CD4-positive, alpha-beta T cell treated with Interferon gamma for 1 hour (primary cell): ENCODE measurements around the gene ANXA4.
"Not testable (repeated sequence)": the region's sequence is repeated elsewhere in the genome, so short reads cannot be mapped to it uniquely, and the experiment has no call there.

Source experiments
- DNase-seq: peaks from one replicate; pipeline ENCODE4 v3.0.0-alpha.2; 2020

ANXA4 gene

DNA sequence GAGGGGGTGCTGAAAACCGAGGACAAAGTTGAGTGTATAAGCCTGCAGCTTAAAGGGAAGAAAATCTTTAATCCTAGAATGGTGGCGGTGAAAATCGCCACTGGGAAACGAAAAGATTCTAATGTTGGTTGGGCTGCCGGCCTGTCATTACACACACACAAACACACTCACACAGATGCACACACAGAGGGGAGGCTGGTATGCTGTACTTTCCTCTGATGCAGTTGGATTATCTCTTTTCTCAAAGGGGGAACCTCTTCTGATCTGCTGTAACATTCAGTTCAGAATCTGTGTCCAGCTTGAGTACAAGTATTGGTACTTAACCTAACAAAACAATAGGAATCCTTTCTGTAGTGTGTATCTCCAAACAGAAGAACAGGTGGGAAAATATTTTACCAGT is 39.0 kb downstream of the ANXA4 start:
- no peak for DNase-seq

DNA sequence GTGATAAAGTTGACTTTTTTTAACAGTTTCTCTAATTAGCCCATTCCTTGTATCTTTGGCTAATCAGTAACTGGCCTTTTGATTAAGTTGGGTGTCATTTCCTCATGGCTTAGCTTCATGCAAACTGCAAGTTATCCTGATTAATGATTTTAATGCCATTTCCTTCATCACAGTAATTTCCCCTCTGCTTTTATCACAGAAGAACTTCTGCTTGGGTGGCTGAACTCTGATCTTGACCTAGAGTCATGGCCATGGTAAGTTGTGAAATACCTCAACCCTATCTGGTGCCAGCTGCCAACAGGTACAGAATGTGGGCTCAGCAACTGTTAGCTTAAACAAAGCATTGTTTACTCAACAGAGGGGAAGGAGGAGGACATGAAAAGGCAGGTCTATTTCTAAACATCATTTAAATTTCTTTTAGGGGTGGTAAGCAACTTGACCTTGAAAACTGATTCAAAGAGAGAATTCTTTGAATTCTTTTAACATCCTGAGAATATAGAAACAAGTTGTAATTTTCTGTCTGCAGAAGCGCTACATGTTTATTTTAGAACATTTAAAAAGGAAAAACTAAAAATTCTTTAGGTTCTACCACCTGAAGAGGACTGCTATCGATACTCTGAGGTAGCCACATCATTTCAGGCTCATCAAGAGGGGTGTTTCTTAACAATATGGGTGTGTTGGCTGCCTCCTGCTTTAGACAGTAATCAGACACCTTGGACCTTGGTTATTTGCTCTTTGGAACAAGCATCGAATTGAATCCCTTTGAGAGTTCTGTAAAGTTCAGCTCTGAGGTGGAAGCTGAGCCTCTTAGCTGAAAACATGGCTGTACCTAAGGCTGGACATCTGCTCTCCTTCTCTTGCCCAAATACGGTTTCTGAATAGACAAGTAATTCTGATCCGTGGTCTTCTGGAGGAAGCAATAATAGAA is 39.7 kb downstream of the ANXA4 start:
- DNase-seq = no peak

DNA sequence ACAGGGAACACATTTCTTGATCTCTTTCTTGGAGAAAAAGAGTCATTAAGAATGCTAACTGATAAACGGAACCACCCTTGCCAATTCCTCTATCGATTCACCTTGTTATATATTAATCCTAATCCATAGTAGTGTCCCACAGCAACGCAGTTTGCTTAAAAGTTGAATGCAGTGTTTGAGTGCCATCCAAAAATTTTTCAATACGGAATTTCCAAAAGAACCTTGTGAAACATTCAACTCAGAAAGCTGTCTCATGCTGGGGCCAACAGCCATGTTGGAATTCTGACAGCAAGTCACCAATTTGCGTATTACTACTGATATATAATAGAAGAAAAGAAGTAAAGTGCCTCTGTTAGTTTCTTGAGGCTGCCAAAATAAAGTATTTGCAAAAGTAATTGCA is 42.3 kb downstream of the ANXA4 start:
- no peak for DNase-seq

DNA sequence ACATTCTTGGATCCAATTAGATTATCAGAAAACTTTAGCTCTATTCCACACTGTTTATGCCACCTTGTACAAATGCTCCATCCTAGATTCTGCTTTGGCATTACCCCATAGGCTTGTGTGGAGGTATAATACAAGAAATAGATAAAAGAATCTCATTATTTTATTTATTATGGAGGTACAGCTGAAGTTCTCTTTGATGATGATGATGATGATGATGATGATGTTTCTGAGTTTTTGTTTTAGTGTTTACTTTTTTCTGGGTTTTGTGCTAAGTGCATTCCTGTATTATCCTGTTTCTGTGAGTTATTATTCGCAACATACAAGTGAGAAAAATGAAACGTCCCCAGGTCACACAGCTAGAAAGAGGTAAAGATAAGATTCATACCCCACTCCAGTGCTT is 43.4 kb downstream of the ANXA4 start:
- no peak for DNase-seq

DNA sequence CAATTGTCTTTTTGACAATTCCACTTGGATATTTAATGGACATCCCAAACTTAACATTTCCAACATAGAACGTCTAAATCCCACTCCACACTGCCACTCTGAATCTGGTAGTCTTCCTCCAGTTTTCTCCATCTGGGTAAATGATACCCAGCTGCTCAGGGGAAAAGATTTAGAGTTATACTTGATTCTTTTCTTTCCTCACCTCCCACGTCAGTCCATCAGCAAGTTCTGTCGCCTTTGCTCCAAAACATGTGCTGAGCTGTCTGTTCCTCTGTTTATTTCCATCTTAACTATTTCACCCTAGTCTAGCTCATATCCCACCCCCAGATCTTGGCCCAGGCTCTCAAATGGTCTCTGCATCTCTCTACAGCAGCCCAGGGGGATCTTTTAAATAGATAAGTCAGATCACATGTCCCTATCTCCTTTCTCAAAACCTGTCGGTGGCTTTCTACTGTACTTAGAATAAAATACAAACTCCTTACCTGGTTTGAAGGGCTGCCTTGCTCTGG is 44.2 kb downstream of the ANXA4 start:
- DNase-seq = no peak

DNA sequence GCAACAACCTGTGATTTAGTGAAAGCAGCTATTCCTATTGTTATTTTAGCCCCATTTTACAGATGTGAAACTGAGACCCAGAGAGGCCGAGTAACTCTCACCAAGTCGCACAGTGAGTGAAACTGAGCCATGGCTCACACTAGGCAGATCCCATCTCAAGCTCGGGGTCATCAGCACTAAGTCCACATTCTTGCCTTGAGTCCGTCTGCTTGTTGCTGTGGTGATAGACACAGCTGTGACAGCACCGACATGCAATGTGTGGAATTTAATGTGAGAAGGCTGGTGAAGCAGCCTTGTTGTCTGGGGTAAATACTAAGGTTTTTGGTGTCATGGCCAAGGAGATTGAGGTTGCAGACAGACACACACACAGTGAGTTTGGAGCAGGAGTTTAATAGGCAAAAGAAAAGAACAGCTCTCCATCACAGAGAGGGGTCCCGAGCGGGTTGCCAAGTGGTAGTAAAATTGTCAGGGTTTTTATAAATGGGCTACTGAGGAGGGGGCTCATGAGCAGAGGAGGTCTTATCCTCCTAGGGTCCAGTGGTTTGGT is 47.3 kb downstream of the ANXA4 start:
- DNase-seq = no peak

DNA sequence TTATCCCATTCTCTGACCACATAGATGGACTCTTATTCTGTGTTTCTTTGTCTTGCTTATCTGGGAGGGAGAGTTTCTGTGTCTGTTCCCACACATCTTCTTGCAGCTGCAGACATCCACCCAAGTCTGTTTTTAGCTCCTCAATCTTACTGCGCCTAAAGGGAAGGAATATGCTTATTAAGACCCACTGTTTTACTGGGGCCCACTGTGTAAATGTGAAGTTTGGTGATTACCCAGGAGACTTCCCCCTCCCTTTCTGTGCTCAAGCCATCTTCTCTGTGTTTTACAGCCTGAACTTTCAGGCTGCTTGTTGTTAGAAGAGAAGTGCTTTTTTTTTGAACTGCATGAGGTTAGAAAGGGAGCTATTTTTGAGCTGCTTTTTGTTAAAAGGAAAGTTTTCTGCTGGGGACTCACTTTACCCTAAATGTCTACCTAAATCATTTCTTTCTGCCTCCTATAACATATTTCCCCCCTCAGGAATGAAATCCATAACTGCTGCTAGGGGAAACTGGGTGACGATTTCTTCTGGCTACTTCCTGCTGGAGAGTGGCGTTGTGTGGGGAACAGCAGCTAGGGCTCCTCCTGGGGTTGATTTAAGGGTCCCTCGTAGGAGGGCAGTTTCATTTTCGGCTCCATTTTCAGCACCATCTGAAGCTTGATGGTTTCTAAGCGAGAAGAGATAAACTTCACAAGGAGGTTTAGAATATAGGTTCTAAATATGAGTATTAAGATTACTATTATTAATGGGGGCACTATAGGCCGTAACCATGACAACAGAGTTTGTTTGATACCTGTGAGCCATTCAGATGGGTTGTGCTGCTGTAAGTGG is 48.1 kb downstream of the ANXA4 start:
- DNase-seq = no peak

DNA sequence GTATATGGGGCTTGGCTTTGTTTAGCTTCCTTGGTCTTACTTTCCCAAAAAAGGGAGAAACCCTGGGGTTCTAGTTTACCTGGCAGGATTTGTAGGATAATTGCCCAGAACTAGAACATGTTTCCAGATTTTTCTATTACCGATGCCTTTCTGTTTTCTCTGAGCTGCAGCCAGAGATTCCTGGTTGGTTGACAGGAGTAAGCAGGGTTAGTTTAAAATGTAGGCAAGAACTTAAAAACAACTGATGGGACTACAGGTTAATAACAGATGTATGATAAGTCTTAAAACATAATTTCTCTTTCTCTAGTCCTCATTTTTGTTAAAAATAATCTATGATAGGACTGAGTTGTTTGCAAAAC is 48.6 kb downstream of the ANXA4 start:
- DNase-seq = no peak

DNA sequence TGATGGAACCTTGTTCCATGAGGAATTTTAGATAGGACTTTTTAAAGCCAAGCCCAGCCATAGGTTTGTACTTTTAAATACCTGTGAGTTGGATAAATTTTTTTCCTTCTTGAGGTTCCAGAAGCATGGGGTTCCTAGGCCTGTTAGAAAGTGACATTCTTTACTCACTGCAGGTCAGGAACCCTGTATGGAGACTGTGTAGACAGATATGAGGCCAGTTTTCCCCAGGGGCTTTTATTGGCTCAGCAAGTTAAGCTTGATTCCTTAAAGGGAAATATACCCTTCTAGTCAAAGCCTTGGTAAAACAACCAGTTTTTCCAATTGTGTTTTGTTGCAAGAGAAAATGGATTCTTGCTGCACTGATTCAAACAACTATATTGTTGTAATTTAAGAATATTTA is 49.1 kb downstream of the ANXA4 start:
- no peak for DNase-seq

DNA sequence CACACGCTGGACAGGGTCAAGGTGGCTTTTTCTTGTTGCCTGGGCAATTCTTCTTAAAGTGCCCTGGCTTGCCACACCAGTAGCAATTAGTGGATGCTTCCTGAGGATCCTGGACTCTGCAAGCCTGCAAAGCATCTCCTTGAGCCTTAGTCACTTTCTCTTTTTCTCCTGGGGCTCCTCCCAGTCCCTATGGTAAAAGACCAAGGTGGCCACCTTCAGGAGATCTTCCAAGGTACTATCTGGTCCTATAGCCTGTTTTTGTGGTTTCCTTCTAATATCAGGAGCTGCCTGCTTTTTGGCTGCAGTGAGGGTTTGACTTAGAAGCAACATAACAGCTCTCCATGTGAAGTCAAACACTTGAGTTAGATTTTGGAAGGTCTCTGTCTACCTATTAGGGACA is 54.2 kb downstream of the ANXA4 start:
- DNase-seq = no peak

DNA sequence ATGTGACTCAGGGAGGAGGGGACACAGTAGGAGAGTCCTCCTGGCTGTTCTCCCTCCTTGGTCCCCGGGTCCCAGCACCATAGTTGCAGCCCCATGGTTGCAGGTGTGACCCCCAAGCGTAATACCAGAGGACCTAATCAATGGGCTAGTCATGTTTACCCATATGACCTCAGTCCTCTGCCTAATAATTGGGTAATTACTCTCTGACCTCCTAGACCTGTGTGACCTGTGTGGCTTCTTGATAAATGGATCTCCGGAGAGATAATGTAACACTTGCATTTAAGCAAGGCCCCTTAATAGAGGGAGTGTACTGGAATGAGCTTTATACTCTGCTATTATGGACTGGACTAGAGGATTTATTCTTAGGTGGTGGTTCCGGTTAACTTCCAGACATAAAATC is 55.3 kb downstream of the ANXA4 start:
- DNase-seq = no peak

DNA sequence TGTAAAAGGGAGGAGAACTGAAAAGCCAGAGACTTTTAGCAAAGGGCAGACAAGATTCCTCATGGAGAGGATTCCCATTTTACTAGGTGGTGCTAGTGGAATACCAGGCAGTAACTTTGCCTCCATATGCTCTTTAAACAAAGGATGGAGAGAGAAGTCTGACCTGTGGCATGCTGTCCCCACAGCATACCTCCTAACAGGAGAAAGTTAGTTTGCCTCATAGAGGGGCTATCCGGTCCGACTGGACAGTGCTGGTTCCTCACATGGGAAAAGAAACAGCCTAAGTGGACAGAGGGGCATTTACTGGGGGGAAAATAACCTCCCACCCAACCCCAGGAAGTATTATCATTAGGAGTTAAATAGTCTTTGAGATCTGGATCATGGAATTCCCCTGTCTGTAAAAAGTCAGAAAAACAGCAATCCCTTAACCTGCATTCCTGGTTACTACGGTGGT is 55.9 kb downstream of the ANXA4 start:
- no peak for DNase-seq

DNA sequence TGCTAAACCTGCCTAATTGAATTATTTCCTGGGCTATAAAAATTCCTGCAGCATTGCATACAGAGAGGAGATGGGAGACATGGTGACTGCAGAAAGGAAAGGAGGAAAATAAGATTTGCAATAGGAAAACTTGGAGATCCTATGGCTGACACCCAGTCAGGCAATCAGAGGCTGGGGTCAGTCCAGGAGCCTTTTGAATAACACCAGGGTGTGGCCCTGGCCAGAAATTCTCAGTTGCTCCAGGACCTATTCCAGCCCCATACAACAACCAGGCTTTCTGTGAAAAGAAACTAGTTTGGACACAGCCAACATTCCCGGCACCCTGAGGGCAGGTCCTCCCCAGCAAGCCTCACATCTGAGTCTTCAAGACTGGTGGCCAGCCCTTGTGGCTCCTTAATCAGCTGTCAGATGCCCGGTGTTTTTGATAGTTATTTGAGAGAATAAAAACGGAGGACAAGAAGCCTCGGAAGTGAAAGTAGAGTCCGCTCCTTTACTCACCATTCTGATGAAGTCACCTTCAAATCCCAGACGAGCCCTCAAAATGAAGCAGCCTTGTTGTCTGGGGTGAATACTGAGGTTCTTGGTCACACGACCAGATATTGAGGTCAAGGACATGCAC is 56.5 kb downstream of the ANXA4 start:
- DNase-seq = no peak

DNA sequence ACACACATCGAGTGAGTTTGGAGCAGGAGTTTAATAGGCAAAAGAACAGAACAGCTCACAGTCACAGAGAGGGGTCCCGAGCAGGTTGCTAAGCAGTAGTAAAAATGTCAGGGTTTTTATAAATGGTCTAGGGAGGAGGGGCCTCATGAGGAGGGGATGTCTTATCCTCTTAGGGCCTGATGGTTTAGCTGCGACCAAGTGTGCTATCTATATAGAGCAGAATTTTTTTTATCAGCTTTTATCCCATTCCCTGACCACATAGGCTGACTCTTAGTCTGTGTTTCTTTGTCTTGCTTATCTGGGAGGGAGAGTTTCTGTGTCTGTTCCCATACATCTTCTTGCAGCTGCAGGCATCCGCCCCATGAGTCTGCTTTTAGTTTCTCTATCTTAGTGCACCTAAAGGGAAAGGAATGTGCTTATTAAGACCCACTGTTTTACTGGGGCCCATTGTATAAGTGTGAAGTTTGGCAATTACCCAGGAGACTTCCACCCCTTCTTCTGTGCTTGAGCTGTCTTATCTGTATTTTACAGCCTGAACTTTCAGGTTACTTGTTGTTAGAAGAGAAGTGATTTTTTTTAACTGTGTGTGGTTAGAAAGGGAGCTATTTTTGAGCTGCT is 57.1 kb downstream of the ANXA4 start:
- DNase-seq = no peak

DNA sequence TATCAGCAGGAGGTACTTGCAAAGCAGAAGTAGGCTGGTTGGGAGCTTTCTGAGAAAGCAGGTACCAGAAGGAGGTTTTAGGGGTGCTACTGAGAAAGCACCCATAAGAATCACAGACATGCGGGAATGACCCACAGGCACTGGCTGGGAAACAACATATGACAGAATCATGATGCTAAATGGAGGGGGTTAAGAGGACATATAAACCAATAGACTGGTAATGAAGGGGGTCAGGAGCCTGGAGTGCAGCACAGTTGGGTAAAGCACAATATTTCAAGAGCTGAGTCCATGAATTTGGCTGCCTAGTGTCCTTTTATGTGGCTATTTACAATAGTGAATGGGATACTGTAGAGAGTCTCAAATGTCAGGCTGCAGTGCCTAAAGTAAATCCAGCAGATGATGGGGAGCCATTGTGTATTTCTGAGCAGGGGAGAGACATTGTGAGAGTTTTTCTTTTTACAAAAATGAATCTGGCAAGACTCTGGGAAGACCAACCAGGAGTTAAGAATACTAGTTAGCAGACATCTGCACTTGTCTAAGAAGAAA is 59.9 kb downstream of the ANXA4 start:
- no peak for DNase-seq

DNA sequence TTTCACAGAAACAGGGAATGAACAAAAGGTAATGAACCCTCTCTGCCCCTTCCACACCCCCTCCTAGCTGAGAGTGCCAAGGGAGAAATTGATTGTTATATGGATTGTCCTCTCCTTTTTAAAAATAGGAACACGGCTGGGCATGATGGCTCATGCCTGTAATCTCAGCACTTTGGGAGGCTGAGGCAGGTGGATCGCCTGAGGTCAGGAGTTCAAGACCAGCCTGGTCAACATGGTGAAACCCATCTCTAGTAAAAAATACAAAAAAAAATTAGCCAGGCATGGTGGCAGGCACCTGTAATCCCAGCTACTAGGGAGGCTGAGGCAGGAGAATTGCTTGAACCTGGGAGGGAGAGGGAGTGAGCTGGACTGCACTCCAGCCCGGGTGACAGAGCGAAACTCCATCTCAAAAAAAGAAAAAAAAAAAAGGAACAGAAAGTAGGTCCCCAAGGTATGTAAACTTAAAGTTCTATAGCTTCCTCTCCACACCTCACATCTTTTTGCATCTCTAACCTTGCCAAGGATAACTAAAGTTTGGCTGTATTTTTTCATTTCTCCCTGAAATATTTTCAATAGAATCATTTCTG is 60.9 kb downstream of the ANXA4 start:
- not testable (repeated sequence) for DNase-seq

DNA sequence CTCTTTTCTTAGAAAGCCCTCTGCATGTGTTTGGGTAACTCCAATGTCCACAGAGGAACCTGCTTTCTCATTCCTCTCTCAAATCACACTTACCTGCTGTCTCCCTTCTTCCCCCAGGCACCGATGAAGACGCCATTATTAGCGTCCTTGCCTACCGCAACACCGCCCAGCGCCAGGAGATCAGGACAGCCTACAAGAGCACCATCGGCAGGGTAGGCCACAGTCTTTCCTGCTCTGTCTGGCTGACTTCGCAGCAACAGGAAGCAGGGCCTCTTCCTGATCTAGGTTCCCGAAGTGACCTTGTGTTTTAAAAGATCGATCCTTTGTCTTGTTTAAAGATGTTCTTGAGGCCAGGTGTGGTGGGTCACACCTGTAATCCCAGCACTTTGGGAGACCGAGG is 62.5 kb downstream of the ANXA4 start:
- no peak for DNase-seq

DNA sequence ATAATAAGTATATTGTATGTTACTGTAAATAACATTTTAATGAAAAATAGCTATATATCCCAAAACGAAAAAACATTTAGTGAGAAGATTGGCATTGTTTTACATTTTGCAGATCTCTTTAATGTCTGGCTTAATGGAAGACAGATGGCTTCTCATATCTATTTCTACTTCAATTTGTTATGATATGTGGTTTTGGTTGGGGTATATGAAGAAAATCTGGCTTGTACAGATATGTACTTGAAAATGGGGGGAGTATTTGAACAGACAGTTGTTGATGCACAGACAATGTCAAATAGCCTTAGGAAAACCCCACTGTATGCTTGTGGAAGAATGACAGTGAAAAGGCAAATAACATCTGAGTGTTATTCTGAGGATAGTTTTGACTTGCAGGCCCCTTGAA is 64.0 kb downstream of the ANXA4 start:
- no peak for DNase-seq

DNA sequence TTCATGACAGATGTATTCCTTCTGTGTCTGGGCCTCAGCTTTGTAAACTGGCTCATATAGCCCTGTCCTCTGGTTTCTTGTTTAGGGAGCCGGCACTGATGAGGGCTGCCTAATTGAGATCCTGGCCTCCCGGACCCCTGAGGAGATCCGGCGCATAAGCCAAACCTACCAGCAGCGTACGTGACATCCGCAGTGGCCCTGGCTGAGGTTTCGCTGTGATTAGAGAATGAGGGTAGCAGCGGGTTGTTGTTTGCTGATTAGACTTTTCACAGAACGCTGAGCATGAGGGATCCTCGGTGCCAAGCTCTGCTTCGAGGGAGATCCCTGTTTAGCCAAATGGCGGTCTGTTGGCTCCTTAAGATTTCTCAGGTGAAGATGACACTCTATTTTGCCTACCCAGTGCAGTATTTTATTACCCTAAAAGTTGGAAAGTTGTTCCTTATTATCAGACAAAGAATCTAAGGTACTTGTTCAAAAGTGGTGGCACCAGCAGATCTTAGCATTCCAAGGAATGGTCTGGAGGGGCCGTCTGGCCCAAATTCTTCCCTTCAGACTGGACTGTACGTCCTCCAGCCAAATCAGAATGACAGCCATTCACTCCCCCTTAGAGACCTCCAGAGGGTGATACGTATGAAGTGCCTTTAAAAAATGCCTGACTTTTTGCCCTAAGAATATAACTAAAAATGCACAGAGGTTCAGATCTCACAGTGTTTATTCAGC is 66.0 kb downstream of the ANXA4 start:
- DNase-seq = no peak

DNA sequence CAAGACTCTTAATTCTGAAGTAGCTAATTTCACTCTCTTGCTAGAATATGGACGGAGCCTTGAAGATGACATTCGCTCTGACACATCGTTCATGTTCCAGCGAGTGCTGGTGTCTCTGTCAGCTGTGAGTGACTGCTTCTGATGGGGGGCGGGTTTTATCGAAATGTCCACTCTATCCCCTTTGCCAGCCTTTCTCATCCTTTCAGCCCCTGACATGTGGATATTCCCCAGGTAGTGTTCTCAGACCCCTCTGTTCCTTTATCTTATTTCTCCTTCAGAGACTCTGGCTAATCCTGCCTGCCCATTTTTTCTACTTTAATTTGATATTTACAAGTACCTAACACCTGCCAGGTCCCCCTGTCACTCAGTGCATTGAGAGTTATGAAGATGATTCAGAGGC is 68.6 kb downstream of the ANXA4 start:
- DNase-seq = no peak

DNA sequence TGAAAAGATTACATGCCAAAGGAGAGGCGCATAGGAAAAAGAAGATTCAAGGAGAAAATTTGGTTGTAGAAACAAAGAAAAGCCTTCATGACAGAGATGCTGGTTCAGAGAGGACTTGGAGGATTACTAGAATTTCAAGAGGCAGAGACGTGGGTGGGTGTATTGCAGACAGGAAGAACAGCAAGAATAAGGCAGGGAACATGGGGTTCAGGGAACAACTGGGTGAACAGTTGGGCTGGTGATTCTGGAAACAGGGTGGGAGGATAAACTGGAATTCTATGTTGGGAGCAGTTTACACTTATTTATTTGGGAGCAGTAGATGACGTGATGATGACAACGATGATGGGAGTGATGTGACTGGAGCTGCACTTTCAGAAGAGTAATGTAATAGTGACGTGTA is 69.1 kb downstream of the ANXA4 start:
- no peak for DNase-seq
